HG03103 (cell line): ENCODE data around the gene CCDC183.
"Not testable (repeated sequence)": the region's sequence is repeated elsewhere in the genome, so short reads cannot be mapped to it uniquely, and the experiment has no call there.

Source experiments
- ATAC-seq: cut with Tn5 transposase; IDR thresholded peaks from one replicate; pipeline ENCODE4 v1.9.1; 2021; ENCODE audit warnings: low read depth; ENCODE audit not compliant: unreplicated experiment

CCDC183 gene

DNA sequence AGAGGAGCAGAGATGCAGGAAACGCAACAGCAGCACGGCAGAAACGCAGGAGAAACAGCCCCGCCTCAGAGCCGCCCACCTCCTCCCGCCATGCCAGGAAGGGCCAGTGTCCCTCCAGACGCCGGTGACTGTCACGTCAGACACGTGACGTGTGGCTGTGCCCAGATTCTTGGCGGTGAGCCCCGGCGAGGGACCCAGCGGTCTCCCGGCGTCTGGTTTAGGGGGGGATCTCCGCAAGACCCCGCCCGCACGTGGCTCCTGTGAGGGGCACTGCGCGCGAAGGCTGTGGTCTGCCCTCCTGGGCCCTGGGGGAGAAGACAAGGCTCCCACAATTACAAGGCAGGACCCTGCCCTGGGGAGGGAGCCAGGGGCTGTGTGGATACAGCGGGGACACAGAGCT lies 35.7 kb upstream of the CCDC183 start:
- ATAC-seq: no peak

DNA sequence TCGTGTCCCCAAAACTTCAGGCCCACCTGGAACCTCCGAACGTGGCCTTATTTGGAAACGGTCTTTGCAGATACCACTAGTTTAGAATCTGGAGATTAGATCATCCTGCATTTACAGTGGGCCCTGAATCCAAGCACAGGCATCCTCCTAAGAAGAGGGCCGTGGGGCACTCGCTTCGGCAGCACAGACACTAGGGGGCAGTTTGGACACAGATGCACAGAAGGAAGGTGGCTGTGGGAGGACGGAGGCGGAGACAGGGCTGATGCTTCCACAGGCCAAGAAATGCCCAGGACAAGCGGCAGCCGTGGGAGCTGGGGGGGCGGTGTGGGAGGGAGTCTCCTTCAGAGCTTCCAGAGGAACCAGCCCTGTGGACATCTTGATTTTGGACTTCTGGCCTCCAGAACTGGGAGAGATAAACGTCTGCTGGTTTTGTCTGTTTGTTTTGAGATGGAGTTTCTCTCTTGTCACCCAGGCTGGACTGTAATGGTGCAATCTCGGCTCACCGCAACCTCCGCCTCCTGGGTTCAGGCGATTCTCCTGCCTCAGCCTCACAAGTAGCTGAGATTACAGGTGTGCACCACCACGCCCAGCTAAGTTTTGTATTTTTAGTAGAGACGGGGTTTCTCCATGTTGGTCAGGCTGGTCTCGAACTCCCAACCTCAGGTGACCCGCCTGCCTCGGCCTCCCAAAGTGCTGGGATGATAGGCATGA lies 35.1 kb upstream of the CCDC183 start:
- not testable (repeated sequence) for ATAC-seq

DNA sequence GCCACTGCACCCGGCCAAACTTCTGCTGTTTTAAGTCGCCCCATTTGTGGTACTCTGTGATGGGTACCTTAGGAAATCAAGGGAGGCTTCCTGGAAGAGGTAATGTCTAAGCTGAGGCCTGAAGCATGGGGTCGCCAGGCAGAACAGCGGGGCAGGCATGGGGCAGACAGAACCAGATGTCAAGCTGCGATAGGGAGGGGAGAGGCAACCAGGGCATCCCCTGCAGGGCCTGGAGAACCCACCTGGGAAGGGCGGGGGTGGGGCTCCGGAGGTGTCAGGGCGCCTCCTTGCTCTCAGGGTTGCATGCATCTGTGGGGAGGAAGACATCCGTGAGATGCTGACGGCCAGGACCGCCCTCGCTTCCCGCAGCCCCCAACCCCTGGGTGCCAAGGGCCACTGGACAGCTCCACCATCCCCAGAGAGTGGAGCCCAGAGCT lies 34.6 kb upstream of the CCDC183 start:
- ATAC-seq: no peak

DNA sequence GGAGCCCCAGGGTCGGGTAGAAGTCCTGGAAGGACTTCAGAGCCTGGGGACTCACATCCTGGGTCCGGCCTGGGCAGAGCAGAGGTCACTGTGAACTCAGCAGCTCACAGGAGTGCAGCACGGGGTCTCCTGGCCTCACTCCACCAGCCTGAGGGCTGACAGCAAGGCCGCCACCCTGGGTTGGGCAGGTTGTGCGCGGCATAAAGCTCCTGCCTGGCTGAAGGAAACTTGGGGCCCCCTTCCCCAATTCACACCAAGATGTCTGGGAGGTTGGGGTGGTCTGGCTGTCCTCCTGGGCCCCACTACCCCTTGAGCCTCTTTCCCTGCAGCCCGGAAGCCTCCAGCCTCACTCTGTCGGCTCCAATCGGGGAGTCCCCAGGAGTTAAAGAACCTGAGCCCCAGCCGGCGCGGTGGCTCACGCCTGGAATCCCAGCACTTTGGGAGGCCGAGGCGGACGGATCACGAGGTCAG lies 33.9 kb upstream of the CCDC183 start:
- ATAC-seq: no peak

- no peak for ATAC-seq
These were observed 33.1 kb upstream of the CCDC183 start for GRCh38 chr9:136762915-136763648.

- no peak for ATAC-seq
These were observed 32.5 kb upstream of the CCDC183 start for GRCh38 chr9:136763649-136764035.

DNA sequence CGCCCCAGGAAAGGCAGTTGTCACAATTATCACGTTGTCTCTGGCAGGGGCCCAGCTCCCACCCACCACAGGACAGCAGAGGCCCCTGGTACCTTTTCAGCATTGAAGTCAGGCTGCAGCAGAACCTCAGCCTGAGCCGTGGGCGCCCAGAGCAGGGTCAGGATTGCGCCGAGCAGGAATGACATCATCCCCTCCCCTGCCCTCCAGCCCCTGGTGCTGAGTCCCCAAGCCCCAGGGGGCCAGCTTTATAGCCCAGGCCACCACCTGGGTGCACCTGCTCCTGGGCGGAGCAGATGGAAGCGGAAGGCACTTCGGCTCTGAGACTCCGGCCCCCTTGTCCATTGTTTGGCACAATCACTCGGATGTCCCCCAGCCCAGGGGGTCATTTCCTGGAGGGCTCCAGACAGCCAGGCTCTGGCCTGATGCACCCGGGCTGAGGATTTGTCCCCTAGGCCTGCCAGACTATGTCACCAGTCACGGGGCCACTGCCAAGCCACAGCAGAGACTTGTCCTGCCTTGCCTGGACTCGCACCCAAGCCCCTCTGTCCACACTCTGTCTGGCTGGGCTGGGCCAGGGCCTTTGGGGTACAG lies 31.7 kb upstream of the CCDC183 start, which contains the start of gene LCN15:
LCN15 (minus strand) TSS at position 218 of the 591 bp plus-strand sequence; CDS start at position 188, 30 bp downstream.
- no peak for ATAC-seq

DNA sequence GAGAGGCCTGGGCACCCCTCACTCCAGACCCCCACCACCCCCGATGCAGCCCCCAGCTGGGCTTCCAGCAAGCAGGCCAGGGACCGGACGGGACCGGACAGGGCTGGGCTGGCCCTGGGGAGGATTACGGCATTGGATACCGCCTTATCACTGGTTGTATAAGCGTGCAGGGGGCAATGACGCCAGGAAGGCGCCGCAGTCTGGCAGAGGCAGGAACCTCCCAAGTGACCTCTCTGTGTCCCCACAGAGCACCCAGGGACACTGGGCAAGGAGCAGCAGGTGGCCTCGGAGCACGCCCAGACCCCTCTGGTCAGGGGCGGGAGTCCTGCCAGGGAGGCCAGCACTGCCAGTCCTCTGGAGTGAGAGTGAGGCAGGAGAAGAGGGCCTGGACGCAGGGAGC lies 31.1 kb upstream of the CCDC183 start:
- no peak for ATAC-seq

- not testable (repeated sequence) for ATAC-seq
These were observed 30.3 kb upstream of the CCDC183 start for GRCh38 chr9:136765745-136766409.

DNA sequence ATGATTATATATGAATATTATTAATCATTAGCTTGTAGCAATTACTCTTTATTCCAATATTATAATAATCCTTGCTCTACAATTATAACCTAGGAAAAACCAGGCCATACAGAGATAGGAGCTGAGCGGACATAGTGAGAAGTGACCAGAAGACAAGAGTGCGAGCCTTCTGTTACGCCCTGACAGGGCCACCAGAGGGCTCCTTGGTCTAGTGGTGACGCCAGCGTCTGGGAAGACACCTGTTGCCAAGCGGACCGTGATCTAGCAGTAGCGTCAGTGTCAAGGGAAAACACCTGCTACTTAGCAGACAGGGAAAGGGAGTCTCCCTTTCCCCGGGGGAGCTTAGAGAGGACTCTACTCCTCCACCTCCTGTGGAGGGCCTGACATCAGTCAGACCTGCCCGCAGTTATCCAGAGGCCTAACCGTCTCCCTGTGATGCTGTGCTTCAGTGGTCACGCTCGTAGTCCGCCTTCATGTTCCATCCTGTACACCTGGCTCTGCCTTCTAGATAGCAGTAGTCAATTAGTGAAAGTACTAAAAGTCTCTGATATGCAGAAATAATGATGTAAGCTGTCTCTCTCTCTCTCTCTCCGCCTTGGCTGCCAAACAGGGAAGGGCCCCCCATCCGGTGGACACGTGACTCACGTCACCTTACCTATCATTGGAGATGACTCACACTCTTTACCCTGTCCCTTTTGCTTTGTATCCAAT lies 29.6 kb upstream of the CCDC183 start:
- ATAC-seq: not testable (repeated sequence)

DNA sequence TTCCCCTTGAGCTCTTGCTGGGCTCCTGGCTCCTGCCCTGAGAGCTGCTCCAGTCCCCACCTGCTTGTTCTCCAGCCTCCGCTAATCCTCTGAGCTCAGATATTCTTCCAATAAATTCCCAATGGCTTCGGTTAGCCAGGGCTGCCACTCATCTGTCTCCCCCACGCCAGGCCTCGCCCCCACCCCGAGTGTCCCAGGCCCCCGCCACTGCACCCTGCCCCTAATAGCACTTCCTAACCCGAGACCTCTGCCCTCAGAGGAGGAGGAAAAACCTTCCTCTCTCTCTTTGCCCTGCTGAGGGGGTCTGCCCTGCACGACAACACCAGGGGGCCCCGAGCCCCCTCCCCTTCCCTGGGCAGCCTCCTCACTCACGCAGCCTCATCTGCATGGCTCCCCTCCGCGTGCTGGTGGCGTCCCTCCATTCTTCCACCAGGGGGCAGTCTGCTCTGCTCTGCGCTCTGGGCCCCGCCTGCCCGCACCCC lies 26.4 kb upstream of the CCDC183 start:
- no peak for ATAC-seq

DNA sequence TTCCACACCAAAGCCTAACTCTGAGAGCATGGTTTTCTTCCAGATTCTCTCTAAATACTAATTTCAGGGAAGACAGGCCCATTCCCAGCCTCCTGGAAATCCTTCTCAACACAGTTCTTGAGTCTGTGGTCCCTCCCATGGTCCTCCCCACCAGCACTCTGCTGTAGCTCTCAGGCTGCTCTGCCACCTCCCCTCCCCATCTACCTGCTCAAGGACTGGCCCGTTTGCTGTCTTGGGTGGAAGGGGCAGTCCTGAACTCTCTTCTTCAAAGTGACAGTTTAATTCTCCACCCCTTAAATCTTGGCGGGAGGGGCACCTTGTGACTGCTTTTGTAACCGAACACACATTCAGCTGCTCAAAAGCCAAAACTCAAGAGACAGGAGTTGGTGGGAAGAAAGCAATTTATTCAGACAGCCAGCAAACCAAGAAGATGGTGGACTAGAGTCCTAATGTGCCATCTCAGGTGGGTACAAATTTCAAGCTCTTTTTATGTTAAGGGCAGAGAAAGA lies 24.2 kb upstream of the CCDC183 start:
- ATAC-seq: no peak

DNA sequence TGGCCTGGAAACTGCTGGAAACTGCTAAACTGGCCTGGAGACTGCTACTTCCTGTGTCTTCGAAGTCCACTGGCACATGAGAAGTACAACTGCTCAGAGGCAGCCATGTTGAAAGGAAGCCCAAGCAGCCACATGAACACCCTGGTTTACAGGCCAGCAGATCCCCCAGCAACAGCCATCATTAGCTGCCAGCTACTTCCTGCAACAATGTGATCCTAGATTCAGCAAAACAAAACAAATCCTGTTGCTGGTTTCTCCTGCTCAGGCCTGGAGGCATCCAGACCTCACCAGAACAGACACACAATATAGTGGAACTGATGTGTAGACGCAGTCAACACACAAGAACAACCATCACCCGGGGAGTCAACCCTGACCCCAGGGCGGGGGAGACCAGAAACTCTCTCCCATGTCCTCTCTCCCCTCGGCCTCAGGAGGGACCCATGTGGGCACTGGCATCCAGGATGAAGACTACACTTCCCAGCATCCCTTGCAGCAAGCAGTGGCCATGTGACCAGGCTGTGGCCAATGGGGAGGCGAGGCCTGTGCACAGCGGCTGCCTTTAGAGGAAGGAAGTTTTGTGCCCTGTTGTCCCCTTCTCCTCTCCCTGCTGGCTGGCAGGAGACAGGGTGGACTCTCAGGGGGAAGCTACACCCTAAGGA lies 22.6 kb upstream of the CCDC183 start:
- no peak for ATAC-seq

DNA sequence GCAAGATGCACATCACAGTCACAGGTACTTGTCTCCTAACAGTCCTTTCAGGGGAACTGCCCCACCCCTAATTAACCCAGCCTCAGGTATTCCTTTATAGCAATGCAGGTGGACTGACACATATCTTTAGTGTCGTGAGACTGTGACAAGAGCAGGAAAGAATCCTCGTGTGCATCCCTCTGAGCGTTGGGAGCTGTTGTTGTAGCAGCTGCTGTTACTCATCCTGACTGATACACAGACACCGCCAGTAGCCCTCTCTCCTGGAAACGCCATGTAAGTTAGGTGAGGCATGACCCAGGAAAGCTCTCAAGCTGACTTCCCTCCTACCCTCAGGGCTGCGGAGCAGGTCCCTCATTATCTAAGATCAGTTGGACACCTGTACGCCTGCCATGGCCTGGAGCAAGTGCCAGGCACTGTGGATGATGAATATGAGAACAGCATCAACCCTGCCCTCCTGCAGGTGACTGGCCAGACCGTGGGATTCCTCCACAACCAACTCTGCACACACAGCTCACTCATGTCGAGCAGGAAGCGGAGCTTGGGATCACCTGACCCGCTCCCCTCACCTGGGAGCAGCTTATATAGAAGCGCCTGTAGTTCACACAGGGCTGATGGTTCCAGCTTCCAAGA lies 21.6 kb upstream of the CCDC183 start:
- no peak for ATAC-seq

GRCh38 chr9:136775191-136775590 lies 20.9 kb upstream of the CCDC183 start:
- ATAC-seq: no peak

DNA sequence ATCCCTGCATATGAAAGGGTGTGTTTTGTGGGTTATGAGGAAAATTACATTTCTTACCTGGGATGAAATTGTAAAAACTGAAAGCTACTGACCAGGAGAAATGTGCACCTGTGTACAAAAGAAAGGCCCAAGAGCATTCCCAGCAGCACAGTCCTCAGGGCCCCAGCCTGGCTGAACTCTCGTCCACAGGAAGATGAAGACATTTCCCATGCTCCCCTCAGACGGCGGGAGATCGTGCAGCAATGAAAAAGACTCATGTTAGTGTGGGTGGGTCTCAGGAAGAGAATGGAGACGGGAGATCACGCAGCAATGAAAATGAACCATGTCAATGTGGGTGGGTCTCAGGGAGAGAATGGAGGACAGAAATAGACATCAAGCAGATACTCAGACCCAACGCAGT lies 19.2 kb upstream of the CCDC183 start:
- no peak for ATAC-seq

DNA sequence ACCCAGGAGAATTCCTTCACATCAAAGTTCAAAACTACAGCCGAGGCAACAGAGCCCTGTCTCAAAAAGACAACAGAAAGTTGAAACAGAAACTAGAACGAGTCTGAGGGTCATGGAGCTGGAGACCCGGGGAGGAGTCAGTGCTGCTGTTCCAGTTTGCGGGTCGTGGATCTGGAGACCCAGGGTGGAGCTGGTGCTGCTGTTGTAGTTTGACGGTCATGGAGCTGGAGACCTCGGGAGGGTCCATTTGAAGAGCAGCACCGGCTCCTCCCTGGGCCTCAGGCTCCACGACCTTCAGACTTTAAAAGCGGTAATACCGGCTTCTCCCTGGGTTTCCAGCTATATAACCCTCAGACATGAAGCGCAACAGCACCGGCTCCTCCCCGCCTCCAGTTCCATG lies 18.8 kb upstream of the CCDC183 start:
- ATAC-seq: no peak

DNA sequence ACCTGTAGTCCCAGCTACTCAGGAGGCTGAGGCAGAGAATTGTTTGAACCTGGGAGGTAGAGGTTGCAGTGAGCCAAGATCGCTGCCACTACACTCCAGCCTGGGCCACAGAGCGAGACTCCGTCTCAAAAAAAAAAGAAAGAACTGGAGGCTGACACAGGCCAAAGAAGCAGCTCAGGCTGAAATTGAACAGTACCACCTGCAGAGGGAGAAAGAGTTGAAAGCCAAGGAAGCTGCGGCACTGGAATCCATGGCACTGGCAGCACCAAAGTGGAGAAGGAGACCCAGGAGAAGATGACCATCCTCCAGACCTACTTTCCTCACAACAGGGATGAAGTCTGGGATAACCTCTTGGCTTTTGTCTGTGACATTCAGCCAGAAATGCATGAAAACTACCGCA lies 16.3 kb upstream of the CCDC183 start:
- no peak for ATAC-seq

- ATAC-seq: no peak
These were observed 13.7 kb upstream of the CCDC183 start for GRCh38 chr9:136782452-136782851.
